Measurements from ENCODE around the gene FMN1. TPM values are rescaled to one million over a fixed set of nuclear protein-coding genes. Genes with fewer than 3 reads are reported as not detected.

Gene FMN1
- total and polyA plus RNA-seq, 10 of the 15 experiments (the other 5 are each of a cell fraction or from before 2014, with no cell fraction given), result 0.05 to 0.16 (median 0.08) TPM; not detected in 4

DNA sequence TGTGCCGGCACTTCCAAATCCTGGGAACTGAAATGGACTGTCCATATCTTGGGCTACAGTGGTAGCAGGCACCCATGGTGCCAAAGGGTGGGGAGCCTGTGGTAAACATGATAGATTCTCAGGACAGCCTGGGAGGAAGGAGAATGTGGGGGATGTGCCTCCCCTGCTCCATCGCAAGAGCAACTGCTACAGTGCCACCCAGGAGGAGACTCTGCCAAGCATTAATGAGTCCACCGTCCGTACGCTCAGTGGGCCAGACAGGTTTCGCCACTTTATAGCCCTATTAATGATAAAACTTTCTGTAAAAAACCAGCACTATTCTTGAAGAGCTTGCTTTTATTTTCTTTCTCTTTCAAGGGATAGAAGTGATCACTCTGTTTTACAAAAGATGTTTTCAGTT, 75.2 kb downstream of the FMN1 start (continued):
- TF ChIP-seq HDAC6 (IDR thresholded peaks at IDR 0.05; ENCODE audit: unreplicated experiment) (no peak), BACH1 (IDR thresholded peaks at IDR 0.05; ENCODE audit: borderline replicate concordance) (no peak)

DNA sequence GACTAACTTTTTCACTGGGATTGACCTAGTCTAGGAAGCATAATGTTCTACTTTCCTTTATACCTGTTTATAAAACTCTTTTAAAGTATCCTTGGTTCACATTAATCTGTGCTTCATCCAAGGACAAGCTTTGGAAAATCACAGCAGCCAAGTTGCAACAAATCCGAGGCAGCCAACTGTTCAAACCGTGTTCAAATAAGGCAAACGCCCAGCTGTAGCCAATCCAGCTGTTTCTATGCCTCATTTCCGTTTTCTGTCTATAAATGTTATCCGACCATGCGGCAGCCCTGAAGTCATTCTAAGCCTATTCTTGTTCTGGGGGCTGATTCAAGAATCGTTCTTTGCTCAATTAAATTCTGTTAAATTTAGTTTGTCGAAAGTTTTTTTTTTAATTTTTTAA, 78.3 kb downstream of the FMN1 start:
- BruUV-seq (replicated peaks), result no TSS peak
- ChIA-PET POLR2A (no interaction called here), CTCF (no interaction called here)

More for the DNA sequence above, 78.3 kb downstream of the FMN1 start:
- intact Hi-C loops (cut with micrococcal nuclease; ENCODE audit: unreplicated experiment) (no loop called here), in situ Hi-C loops (cut with MboI) (no loop called here)
- Histone ChIP-seq H3K36me3 (ENCODE audit: control insufficient read depth in 2 of 2, insufficient read depth in 2 of 2, low read length in 1 of 2) (no peaks in the 10 kb centered on the region), H3K27me3 (replicated peaks in 1 of 2; ENCODE audit: control insufficient read depth in 2 of 2, insufficient read depth in 2 of 2, low read length in 1 of 2) (peaks cover 0 to 2% of the 10 kb centered on the region in 2 experiments; a peak in 2 of 4 replicates), H3K79me2 (ENCODE audit: control insufficient read depth, insufficient read depth, low read length) (no peaks in the 10 kb centered on the region), H3K9ac (ENCODE audit: control insufficient read depth, insufficient read depth, low read length) (no peak overlapping the region), H3K4me1 (ENCODE audit: control insufficient read depth, insufficient read depth, low read length) (no peaks in the 10 kb centered on the region), H3K4me2 (ENCODE audit: control insufficient read depth, insufficient read depth) (no peak overlapping the region), H2AFZ (ENCODE audit: control insufficient read depth, low read depth, low read length) (no peak overlapping the region), H4K20me1 (ENCODE audit: control insufficient read depth, insufficient read depth) (no peaks in the 10 kb centered on the region), H3K9me3 (replicated peaks; ENCODE audit: control insufficient read depth, insufficient read depth, low read length) (no peaks in the 10 kb centered on the region), H3K27ac (ENCODE audit: control insufficient read depth, insufficient read depth) (no peak overlapping the region), H3K4me3 (no peak overlapping the region)
- FAIRE-seq, result no peak
- ChIA-PET RAD21 (ENCODE audit: unreplicated experiment) (no interaction called here), SMC1A (ENCODE audit: uncharacterized antibody, unreplicated experiment) (interaction anchor here (2.5 kb wide), 1 partner anchor 16 kb away, joined by 6 read pairs; no protein-coding TSS in a partner anchor)
- ATAC-seq, result no peak
- WGBS (ENCODE audit: insufficient coverage, insufficient replicate concordance, low lambda C conversion rate, missing lambda C conversion rate), result 13% methylated on average over 8 of the region's 8 CpGs
- TF ChIP-seq CREB1 (IDR thresholded peaks at IDR 0.05; ENCODE audit: low read depth), result no peak
- no peak for TF ChIP-seq ZSCAN29 (IDR thresholded peaks at IDR 0.05)
- no peak for TF ChIP-seq ZNF384 (IDR thresholded peaks at IDR 0.05; ENCODE audit: borderline replicate concordance, low read depth, low read length)
- TF ChIP-seq STAT3 (IDR thresholded peaks at IDR 0.05; ENCODE audit: low read depth, low read length), result no peak
- TF ChIP-seq, protein P1, sequence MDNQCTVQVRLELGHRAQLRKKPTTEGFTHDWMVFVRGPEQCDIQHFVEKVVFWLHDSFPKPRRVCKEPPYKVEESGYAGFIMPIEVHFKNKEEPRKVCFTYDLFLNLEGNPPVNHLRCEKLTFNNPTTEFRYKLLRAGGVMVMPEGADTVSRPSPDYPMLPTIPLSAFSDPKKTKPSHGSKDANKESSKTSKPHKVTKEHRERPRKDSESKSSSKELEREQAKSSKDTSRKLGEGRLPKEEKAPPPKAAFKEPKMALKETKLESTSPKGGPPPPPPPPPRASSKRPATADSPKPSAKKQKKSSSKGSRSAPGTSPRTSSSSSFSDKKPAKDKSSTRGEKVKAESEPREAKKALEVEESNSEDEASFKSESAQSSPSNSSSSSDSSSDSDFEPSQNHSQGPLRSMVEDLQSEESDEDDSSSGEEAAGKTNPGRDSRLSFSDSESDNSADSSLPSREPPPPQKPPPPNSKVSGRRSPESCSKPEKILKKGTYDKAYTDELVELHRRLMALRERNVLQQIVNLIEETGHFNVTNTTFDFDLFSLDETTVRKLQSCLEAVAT (IDR thresholded peaks at IDR 0.05), result no peak
- no peak for TF ChIP-seq HDGF (IDR thresholded peaks at IDR 0.05)
- TF ChIP-seq IKZF2 (IDR thresholded peaks at IDR 0.05), result no peak
- TF ChIP-seq, protein P2, sequence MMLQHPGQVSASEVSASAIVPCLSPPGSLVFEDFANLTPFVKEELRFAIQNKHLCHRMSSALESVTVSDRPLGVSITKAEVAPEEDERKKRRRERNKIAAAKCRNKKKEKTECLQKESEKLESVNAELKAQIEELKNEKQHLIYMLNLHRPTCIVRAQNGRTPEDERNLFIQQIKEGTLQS (IDR thresholded peaks at IDR 0.05; ENCODE audit: borderline replicate concordance, extremely low read depth, low read depth, low read length), result no peak
- no peak for DNase-seq (ENCODE audit: low read depth, low spot score)

Data from GM12878 (cell line).